Keratinocyte (primary cell): Measurements from ENCODE around the gene CCDC85C.

Experiments
- CTCF ChIP-seq, 3 experiments: IDR thresholded peaks in 1 of 3; conservative IDR thresholded peaks in 1 of 3; optimal IDR thresholded peaks in 1 of 3; 2 replicates in 2 of 3; 3 replicates in 1 of 3; pipeline versions ENCODE3 to v1.5.1; 2011; ENCODE audit warnings: low read length in 3 of 3, mild to moderate bottlenecking in 3 of 3, moderate library complexity in 2 of 3, control low read depth in 1 of 3, inconsistent platforms in 1 of 3; ENCODE audit not compliant: insufficient read depth in 2 of 3; ENCODE audit errors: extremely low read depth in 1 of 3
- EZH2 ChIP-seq: IDR thresholded peaks from one replicate; pipeline ENCODE4 v1.6.1; 2012; ENCODE audit warnings: inconsistent platforms, mild to moderate bottlenecking, low read length, moderate library complexity

DNA sequence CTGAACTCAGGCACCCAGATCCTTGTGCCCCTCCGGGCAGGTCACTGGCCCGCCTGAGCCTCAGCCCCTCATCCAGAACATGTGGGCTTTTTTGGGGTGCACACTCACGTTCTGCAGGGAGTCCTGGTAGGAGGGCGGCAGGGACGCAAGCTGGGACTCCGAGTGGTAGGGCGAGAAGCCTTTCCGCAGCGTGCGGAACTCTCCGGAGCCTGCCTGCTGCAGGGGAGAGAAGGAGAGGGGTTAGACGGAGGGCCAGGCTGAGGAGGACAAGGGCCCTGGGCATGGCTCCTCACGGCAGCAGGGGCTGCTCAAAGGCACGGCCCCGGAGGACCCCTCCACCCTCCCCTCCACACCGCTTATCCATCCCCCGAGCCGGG lies 82.0 kb downstream of the CCDC85C start:
- TF ChIP-seq CTCF (optimal IDR thresholded peaks at IDR 0.05 in 1 of 3, IDR thresholded peaks at IDR 0.05 in 1 of 3, conservative IDR thresholded peaks at IDR 0.05 in 1 of 3; ENCODE audit: extremely low read depth in 1 of 3, insufficient read depth in 2 of 3, low read length in 3 of 3) (no peak), EZH2 (no peak)
